Measurements from ENCODE around the gene TSSK1B.

Gene TSSK1B

DNA sequence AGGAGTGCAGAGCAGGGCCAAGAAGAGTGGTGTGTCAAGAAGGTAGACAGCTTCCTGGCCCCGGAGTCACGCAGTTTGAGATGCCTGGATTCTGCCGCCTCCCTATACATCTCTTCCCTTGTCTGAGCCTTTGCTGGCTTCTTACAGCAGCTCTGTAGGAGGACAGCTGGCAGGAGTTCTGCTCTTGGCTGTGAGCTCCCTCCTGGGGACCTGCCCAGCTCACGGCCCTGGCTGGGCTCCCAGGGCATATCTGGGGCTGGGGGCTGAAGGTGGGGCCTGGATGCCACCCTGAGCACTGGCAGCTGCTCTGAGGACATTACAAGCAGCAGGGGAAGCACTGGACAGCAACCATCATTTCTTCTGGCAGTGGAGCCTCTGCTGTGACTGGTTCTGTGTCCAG is 786 bp upstream of the TSSK1B start:
- DNase-seq (ENCODE audit: low spot score), result no peak
- TF ChIP-seq CTCF (IDR thresholded peaks at IDR 0.05), result no peak
- Histone ChIP-seq H3K27ac (no peak overlapping the region), H3K4me3 (no peak overlapping the region)

DNA sequence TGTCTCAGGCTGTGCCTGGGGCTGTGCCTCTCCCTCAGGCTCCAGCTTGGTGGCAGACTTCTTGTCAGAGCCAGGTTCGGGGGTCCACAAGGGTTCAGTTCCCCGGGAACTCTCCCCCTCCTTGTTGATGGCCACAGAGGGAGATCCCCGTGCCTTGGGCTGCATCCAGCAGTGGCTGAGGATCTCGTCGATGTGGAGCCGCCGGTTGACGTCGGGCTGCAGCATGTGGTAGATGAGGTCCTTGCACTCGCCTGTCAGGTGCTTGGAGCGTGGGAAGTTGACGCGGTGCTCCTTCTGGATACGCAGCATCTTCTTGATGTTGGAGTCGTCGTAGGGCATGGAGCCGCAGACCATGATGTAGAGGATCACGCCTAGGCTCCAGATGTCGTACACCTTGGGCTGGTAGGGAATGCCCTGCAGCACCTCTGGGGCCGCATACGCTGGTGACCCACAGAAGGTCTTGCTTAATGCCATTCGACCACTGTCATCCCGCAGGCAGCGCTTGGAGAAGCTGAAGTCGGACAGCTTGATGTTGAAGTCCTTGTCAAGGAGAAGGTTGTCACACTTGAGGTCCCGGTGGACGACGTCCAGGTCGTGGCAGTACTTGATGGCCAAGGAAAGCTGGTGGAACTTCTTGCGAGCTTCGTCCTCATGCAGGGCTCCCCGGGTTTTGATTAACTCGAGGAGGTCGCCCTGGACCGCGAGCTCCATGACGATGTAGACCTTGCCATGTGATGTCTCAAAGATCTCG is 752 bp downstream of the TSSK1B start:
- no peak overlapping the region for H3K4me3 ChIP-seq
- no peak for DNase-seq (ENCODE audit: low spot score)
- TF ChIP-seq CTCF (IDR thresholded peaks at IDR 0.05), result no peak
- H3K27ac ChIP-seq, result no peak overlapping the region

GRCh38 chr5:113433071-113433470 is 1.7 kb downstream of the TSSK1B start:
- no peak for DNase-seq (ENCODE audit: low spot score)
- TF ChIP-seq CTCF (IDR thresholded peaks at IDR 0.05), result no peak

GRCh38 chr5:113427871-113428574 is 6.8 kb downstream of the TSSK1B start:
- no peak overlapping the region for H3K4me3 ChIP-seq
- no peak for TF ChIP-seq CTCF (IDR thresholded peaks at IDR 0.05)
- DNase-seq (ENCODE audit: low spot score), result no peak
- H3K27ac ChIP-seq, result no peak overlapping the region

More at GRCh38 chr5:113433071-113433470, 1.7 kb downstream of the TSSK1B start:
- H3K27ac ChIP-seq, result no peak overlapping the region
- no peak overlapping the region for H3K4me3 ChIP-seq

- DNase-seq (ENCODE audit: low spot score), result no peak
Observed at GRCh38 chr5:113425909-113426308, 8.9 kb downstream of the TSSK1B start.

DNA sequence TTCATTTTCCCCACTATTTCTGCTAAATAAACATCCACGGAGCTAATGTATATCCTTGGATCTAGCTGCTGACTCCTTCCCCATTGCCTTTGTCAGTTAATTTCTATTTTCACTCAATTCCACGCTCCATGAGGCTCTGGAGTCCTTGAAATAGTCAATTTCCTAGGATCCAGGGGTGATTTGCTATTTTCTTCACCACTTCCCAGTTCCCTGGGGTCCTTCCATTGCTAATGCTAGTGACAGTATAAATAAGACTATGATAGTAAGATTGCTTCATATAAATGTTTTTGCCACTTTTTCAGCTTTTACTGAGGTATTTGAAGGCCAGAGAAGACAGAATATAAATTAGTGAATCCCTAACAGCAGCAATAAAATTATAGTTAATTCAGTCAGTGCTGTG is 13.1 kb downstream of the TSSK1B start:
- TF ChIP-seq CTCF (IDR thresholded peaks at IDR 0.05), result no peak
- H3K27ac ChIP-seq, result no peak overlapping the region
- DNase-seq (ENCODE audit: low spot score), result no peak

More at GRCh38 chr5:113425909-113426308, 8.9 kb downstream of the TSSK1B start:
- H3K4me3 ChIP-seq, result no peak overlapping the region
- TF ChIP-seq CTCF (IDR thresholded peaks at IDR 0.05), result no peak
- no peak overlapping the region for H3K27ac ChIP-seq

DNA sequence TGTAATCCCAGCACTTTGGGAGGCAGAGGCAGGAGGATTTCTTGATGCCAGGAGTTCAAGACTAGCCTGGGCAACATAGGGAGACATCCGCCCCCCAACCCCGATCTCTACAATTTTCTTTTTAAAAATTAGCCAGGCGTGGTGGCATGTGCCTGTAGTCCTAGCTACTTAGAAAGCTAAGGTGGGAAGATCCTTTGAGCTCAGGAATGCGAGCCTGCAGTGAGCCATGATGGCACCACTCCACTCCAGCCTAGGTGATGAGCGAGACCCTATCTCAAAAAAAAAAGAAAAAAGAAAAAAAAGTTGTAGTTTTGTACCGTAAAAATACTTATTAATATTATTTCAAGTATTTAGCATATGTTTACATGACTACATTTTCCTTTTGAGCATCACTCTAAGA is 29.3 kb downstream of the TSSK1B start:
- TF ChIP-seq CTCF (IDR thresholded peaks at IDR 0.05), result no peak
- no peak overlapping the region for H3K27ac ChIP-seq
- DNase-seq (ENCODE audit: low spot score), result no peak
- no peak overlapping the region for H3K4me3 ChIP-seq

More for the DNA sequence above, 13.1 kb downstream of the TSSK1B start:
- H3K4me3 ChIP-seq, result no peak overlapping the region

Measured in coronary artery (tissue), 2 donors.